H1 (cell line): ENCODE results near the gene KLK12. TPM values are rescaled to one million over a fixed set of nuclear protein-coding genes. Genes with fewer than 3 reads are reported as not detected.

ENCODE experiments used
- BCL11A ChIP-seq, 2 experiments: IDR thresholded peaks; one replicate each; pipeline ENCODE4 v1.6.1; 2011; ENCODE audit warnings: low read depth in 2 of 2, low read length in 2 of 2, mild to moderate bottlenecking in 2 of 2
- polyA plus RNA-seq, 7 experiments: library from polyadenylated mRNA; depleted of rRNA in 3 of 7; stranded (reverse) in 5 of 7; unstranded in 2 of 7; fragments of >200 nt in 5 of 7; fragments of 200-250 nt in 2 of 7; gene quantifications; 1 replicate in 5 of 7; 2 replicates in 1 of 7; 4 replicates in 1 of 7; pipeline versions ENCODE4 v1.2.1 to v1.2.3, GENCODE V29; 2011 to 2013; ENCODE audit warnings: missing spikeins in 2 of 7, mixed read lengths in 2 of 7
- total RNA-seq: library from RNA; stranded (reverse); fragmentation: NEBNext Ultra II Directional; extraction: Animal tissue kit (Norgen Biotek cat#: 25700); gene quantifications from 2 replicates; pipeline ENCODE4 v1.2.1, GENCODE V29; 2021

Gene KLK12
- total and polyA plus RNA-seq, 2 of the 8 experiments (the other 6 are each of a cell fraction or from before 2014, with no cell fraction given): 0.24 TPM; not detected in 1

GRCh38 chr19:50979758-50980157 lies 55.0 kb downstream of the KLK12 start (continued):
- TF ChIP-seq BCL11A (IDR thresholded peaks at IDR 0.05; ENCODE audit: low read depth in 2 of 2, low read length in 2 of 2): no peak

Other genes with a start within 250 kb of the KLK12 start
- gene ACP4, start 244.6 kb downstream of the KLK12 start, total RNA-seq: not detected in 2 replicates
- not detected in 2 replicates for gene ACP4, start 244.6 kb downstream of the KLK12 start, polyA plus RNA-seq (2011; rRNA removed)
- 3.4 and 4.8 TPM in 2 replicates for gene KLK1, start 211.2 kb downstream of the KLK12 start, total RNA-seq
- 4.0 and 5.8 TPM in 2 replicates for gene KLK1, start 211.2 kb downstream of the KLK12 start, polyA plus RNA-seq (2011; rRNA removed)
- gene KLK15, start 201.4 kb downstream of the KLK12 start, total RNA-seq: not detected in 2 replicates
- gene KLK15, start 201.4 kb downstream of the KLK12 start, polyA plus RNA-seq (2011; rRNA removed): not detected in 2 replicates
- gene KLK3, start 180.1 kb downstream of the KLK12 start, total RNA-seq: not detected in 2 replicates
- 0.08 and 0.25 TPM in 2 replicates for gene KLK3, start 180.1 kb downstream of the KLK12 start, polyA plus RNA-seq (2011; rRNA removed)
- not detected in 2 replicates for gene KLK2, start 161.6 kb downstream of the KLK12 start, total RNA-seq
- gene KLK2, start 161.6 kb downstream of the KLK12 start, polyA plus RNA-seq (2011; rRNA removed): 0.20 and 0.36 TPM in 2 replicates
- 1.3 TPM in 1 of 2 replicates, not detected in the other for gene KLK4, start 123.6 kb downstream of the KLK12 start, total RNA-seq
- 0.44 and 6.8 TPM in 2 replicates for gene KLK4, start 123.6 kb downstream of the KLK12 start, polyA plus RNA-seq (2011; rRNA removed)
- gene KLK5, start 82.0 kb downstream of the KLK12 start, total RNA-seq: 0.55 and 0.76 TPM in 2 replicates
- 1.7 and 2.0 TPM in 2 replicates for gene KLK5, start 82.0 kb downstream of the KLK12 start, polyA plus RNA-seq (2011; rRNA removed)
- gene KLK6, start 65.4 kb downstream of the KLK12 start, total RNA-seq: 0.55 and 0.69 TPM in 2 replicates
- gene KLK6, start 65.4 kb downstream of the KLK12 start, polyA plus RNA-seq (2011; rRNA removed): 2.6 and 3.2 TPM in 2 replicates
- gene KLK7, start 51.1 kb downstream of the KLK12 start, total RNA-seq: 0.55 and 0.73 TPM in 2 replicates
- gene KLK7, start 51.1 kb downstream of the KLK12 start, polyA plus RNA-seq (2011; rRNA removed): 1.4 and 2.1 TPM in 2 replicates
- 2.1 and 2.9 TPM in 2 replicates for gene KLK8, start 33.4 kb downstream of the KLK12 start, total RNA-seq
- gene KLK8, start 33.4 kb downstream of the KLK12 start, polyA plus RNA-seq (2011; rRNA removed): 3.6 and 7.1 TPM in 2 replicates
- 4.5 and 4.8 TPM in 2 replicates for gene KLK10, start 15.3 kb downstream of the KLK12 start, total RNA-seq
- gene KLK10, start 15.3 kb downstream of the KLK12 start, polyA plus RNA-seq (2011; rRNA removed): 9.7 and 12.4 TPM in 2 replicates
- gene KLK11, start 8.4 kb downstream of the KLK12 start, total RNA-seq: not detected in 2 replicates
- gene KLK11, start 8.4 kb downstream of the KLK12 start, polyA plus RNA-seq (2011; rRNA removed): 0.38 and 0.45 TPM in 2 replicates
- 4.2 and 5.0 TPM in 2 replicates for gene KLK13, start 30.1 kb upstream of the KLK12 start, total RNA-seq
- gene KLK13, start 30.1 kb upstream of the KLK12 start, polyA plus RNA-seq (2011; rRNA removed): 4.5 and 4.6 TPM in 2 replicates
- gene KLK14, start 47.9 kb upstream of the KLK12 start, total RNA-seq: 0.40 and 1.2 TPM in 2 replicates
- 0.09 and 0.22 TPM in 2 replicates for gene KLK14, start 47.9 kb upstream of the KLK12 start, polyA plus RNA-seq (2011; rRNA removed)
- 7.2 and 8.1 TPM in 2 replicates for gene CTU1, start 73.4 kb upstream of the KLK12 start, total RNA-seq
- 4.6 and 6.6 TPM in 2 replicates for gene CTU1, start 73.4 kb upstream of the KLK12 start, polyA plus RNA-seq (2011; rRNA removed)
- not detected in 2 replicates for gene SIGLEC9, start 89.9 kb upstream of the KLK12 start, total RNA-seq
- 0.05 TPM in 1 of 2 replicates, not detected in the other for gene SIGLEC9, start 89.9 kb upstream of the KLK12 start, polyA plus RNA-seq (2011; rRNA removed)
- gene SIGLEC7, start 107.3 kb upstream of the KLK12 start, total RNA-seq: not detected in 2 replicates
- gene SIGLEC7, start 107.3 kb upstream of the KLK12 start, polyA plus RNA-seq (2011; rRNA removed): not detected in 2 replicates
- not detected in 2 replicates for gene CD33, start 190.1 kb upstream of the KLK12 start, total RNA-seq
- 0.06 and 0.11 TPM in 2 replicates for gene CD33, start 190.1 kb upstream of the KLK12 start, polyA plus RNA-seq (2011; rRNA removed)
- gene SIGLECL1, start 216.1 kb upstream of the KLK12 start, total RNA-seq: not detected in 2 replicates
- gene SIGLECL1, start 216.1 kb upstream of the KLK12 start, polyA plus RNA-seq (2011; rRNA removed): not detected in 2 replicates